Hepatocyte (in vitro differentiated cells): ENCODE results near the gene UXT. TPM values are rescaled to one million over a fixed set of nuclear protein-coding genes. Genes with fewer than 3 reads are reported as not detected.
"Not testable (repeated sequence)": the region's sequence is repeated elsewhere in the genome, so short reads cannot be mapped to it uniquely, and the experiment has no call there.

Experiments used
- DNase-seq: peaks from one replicate; pipeline ENCODE4 v3.0.0-alpha.2; 2016; ENCODE audit warnings: low spot score
- H2AFZ ChIP-seq: fragments of 200-600 bp; sonication (generic); 2 replicates; pipeline ENCODE4 v1.6.0; 2016; ENCODE audit warnings: antibody characterized with exemption, mild to moderate bottlenecking
- H3K27ac ChIP-seq: fragments of 200-600 bp; sonication (generic); 2 replicates; pipeline ENCODE4 v1.5.1; 2016; ENCODE audit warnings: mild to moderate bottlenecking
- H3K27me3 ChIP-seq: fragments of 200-600 bp; sonication (generic); 2 replicates; pipeline ENCODE4 v1.6.1; 2016
- H3K36me3 ChIP-seq: fragments of 200-600 bp; sonication (generic); replicated peaks from 2 replicates; pipeline ENCODE4 v1.5.1; 2016; ENCODE audit warnings: low read depth; ENCODE audit not compliant: insufficient read depth
- H3K4me1 ChIP-seq: fragments of 200-600 bp; sonication (generic); 2 replicates; pipeline ENCODE4 v1.5.1; 2016; ENCODE audit warnings: mild to moderate bottlenecking, moderate library complexity; ENCODE audit not compliant: insufficient read depth
- H3K4me2 ChIP-seq: fragments of 200-600 bp; sonication (generic); 2 replicates; pipeline ENCODE4 v1.6.0; 2016
- H3K4me3 ChIP-seq: fragments of 200-600 bp; sonication (generic); 2 replicates; pipeline ENCODE4 v1.5.1; 2016; ENCODE audit warnings: mild to moderate bottlenecking
- H3K79me2 ChIP-seq: fragments of 200-600 bp; sonication (generic); 2 replicates; pipeline ENCODE4 v1.6.0; 2017; ENCODE audit warnings: mild to moderate bottlenecking
- H3K9me2 ChIP-seq: fragments of 200-600 bp; sonication (generic); replicated peaks from 2 replicates; pipeline ENCODE4 v1.6.0; 2017; ENCODE audit warnings: mild to moderate bottlenecking; ENCODE audit not compliant: insufficient read depth
- H3K9me3 ChIP-seq: fragments of 200-600 bp; sonication (generic); 2 replicates; pipeline ENCODE4 v1.5.1; 2016; ENCODE audit warnings: low read depth, mild to moderate bottlenecking
- H4K20me1 ChIP-seq: fragments of 200-600 bp; sonication (generic); 2 replicates; pipeline ENCODE4 v1.6.0; 2016; ENCODE audit warnings: mild to moderate bottlenecking; ENCODE audit not compliant: insufficient read depth, poor library complexity, severe bottlenecking
- EZH2 ChIP-seq: fragments of 200-600 bp; sonication (generic); IDR thresholded peaks from 2 replicates; pipeline ENCODE4 v1.6.1; 2016; ENCODE audit warnings: antibody characterized with exemption, mild to moderate bottlenecking, borderline replicate concordance
- EZH2phosphoT487 ChIP-seq: fragments of 200-600 bp; sonication (generic); IDR thresholded peaks from one replicate; pipeline ENCODE4 v1.6.1; 2018; ENCODE audit warnings: antibody characterized with exemption, mild to moderate bottlenecking, low read depth, moderate library complexity; ENCODE audit not compliant: unreplicated experiment, severe bottlenecking
- WGBS: methylation state at CpG from one replicate; pipeline ENCODE4 v1.1.6; 2016; ENCODE audit warnings: low lambda C conversion rate; ENCODE audit errors: missing lambda C conversion rate; 5-methylcytosine and 5-hydroxymethylcytosine counted together
- polyA plus RNA-seq: library from polyadenylated mRNA; unstranded; fragments of >200 nt; fragmentation: Nextera tagmentation; extraction: Ambion mirVana; gene quantifications from 2 replicates; pipeline ENCODE4 v1.2.1, GENCODE V29; 2016
- total RNA-seq: library from RNA; depleted of rRNA; stranded (reverse); fragments of >200 nt; gene quantifications from 2 replicates; pipeline ENCODE4 v1.2.3, GENCODE V29; 2014
- TF ChIP-seq, protein P1 (sequence below): fragments of 200-600 bp; sonication (generic); IDR thresholded peaks from 2 replicates; pipeline ENCODE4 v1.5.1; 2016; ENCODE audit warnings: antibody characterized with exemption, mild to moderate bottlenecking; ENCODE audit not compliant: poor library complexity

The UXT gene
- total and polyA plus RNA-seq, 2 experiments from 2014 or later = 96.1 to 141 TPM

DNA sequence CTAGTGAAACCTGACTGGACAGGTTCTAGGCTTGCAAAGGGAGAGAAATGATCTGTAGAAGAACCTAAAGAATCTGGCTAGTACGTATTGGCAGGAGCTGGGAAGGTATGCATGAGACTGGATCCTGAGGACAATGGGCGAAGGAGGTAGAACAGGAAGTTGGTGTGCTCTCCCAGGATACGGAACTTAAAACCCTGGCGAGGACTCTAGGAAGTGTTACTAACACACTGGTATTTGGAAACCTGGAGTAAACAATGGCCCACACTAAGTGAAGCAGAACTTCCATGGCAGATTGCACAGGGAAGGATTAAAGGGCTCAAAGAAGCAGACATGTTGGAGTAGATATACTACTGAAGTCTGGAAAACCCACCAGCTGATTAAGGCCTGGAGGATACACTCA, 48.5 kb downstream of the UXT start:
- Histone ChIP-seq H3K36me3 (no peaks in the 10 kb centered on the region), H3K4me1 (no peaks in the 10 kb centered on the region), H3K27ac (no peak overlapping the region), H4K20me1 (no peaks in the 10 kb centered on the region), H3K4me2 (no peak overlapping the region), H3K79me2 (no peaks in the 10 kb centered on the region), H3K9me2 (no peaks in the 10 kb centered on the region), H2AFZ (no peak overlapping the region), H3K27me3 (no peaks in the 10 kb centered on the region), H3K4me3 (no peak overlapping the region), H3K9me3 (no peaks in the 10 kb centered on the region)
- TF ChIP-seq EZH2phosphoT487 = no peak
- TF ChIP-seq, protein P1, sequence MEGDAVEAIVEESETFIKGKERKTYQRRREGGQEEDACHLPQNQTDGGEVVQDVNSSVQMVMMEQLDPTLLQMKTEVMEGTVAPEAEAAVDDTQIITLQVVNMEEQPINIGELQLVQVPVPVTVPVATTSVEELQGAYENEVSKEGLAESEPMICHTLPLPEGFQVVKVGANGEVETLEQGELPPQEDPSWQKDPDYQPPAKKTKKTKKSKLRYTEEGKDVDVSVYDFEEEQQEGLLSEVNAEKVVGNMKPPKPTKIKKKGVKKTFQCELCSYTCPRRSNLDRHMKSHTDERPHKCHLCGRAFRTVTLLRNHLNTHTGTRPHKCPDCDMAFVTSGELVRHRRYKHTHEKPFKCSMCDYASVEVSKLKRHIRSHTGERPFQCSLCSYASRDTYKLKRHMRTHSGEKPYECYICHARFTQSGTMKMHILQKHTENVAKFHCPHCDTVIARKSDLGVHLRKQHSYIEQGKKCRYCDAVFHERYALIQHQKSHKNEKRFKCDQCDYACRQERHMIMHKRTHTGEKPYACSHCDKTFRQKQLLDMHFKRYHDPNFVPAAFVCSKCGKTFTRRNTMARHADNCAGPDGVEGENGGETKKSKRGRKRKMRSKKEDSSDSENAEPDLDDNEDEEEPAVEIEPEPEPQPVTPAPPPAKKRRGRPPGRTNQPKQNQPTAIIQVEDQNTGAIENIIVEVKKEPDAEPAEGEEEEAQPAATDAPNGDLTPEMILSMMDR = no peak
- no peak for TF ChIP-seq EZH2
- 82% methylated on average over 4 of the region's 4 CpGs for WGBS
- DNase-seq = no peak

DNA sequence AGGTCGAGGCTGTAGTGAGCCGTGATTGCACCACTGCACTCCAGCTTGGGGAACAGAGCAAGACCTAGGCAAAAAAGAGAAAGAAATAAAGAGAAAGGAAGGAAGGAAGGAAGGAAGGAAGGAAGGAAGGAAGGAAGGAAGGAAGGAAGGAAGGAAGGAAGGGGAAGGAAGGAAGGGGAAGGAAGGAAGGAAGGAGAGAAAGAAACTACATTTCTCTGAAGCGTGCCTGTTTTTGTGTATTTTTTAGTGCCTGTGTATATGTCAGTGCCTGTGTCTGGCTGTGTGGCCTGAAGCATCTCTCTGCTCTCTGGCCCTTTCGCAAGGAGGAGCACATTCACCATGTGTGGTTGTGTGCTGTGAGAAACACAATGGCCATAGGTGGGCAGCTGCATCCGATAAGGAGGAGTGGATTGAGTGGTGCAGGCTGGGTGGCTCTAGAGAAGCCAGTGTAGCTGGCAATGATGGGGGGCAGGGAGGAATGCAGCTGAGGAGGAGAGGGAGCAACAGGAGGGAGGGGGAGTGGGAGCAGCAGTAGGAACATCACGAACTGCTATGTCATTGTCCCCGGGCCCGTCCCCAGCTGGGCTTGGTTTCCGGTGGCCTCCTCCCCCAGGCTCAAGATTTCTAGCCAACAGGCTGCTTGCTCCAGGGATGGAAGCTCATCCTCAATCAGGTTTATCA, 50.7 kb downstream of the UXT start:
- no peak overlapping the region for H3K4me3 ChIP-seq
- no peaks in the 10 kb centered on the region for H3K4me1 ChIP-seq
- WGBS = 59% methylated on average over 9 of the region's 9 CpGs
- H4K20me1 ChIP-seq = no peaks in the 10 kb centered on the region
- H3K79me2 ChIP-seq = no peaks in the 10 kb centered on the region
- no peak overlapping the region for H3K4me2 ChIP-seq
- H3K36me3 ChIP-seq = no peaks in the 10 kb centered on the region
- no peak overlapping the region for H3K27ac ChIP-seq
- no peak for DNase-seq
- H3K9me2 ChIP-seq = no peaks in the 10 kb centered on the region
- TF ChIP-seq, protein P1 = no peak
- TF ChIP-seq EZH2phosphoT487 = no peak
- TF ChIP-seq EZH2 = no peak
- no peak overlapping the region for H2AFZ ChIP-seq
- H3K27me3 ChIP-seq = no peaks in the 10 kb centered on the region
- H3K9me3 ChIP-seq = no peaks in the 10 kb centered on the region

DNA sequence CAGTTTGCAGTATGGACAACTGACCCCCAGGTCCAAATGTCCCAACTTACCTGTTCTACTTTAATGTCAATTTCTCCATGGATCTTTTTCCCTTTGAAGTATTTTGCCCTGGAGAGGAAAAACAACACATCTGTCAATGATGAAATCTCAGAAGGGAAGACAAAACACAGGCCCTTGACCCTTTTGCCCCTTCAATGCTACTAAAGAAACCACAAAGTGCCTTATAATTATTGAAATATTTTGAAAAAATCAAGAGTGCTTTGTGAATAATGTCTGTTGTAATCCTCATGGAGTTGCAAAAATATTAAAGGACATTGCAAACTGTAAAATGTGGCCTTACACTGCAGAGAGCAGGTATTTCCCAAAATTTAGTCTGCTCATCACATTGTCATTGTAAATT, 51.9 kb downstream of the UXT start:
- no peak for DNase-seq
- Histone ChIP-seq H3K36me3 (no peaks in the 10 kb centered on the region), H2AFZ (no peak overlapping the region), H3K4me3 (no peak overlapping the region), H3K9me2 (no peaks in the 10 kb centered on the region), H3K79me2 (no peaks in the 10 kb centered on the region), H3K4me2 (no peak overlapping the region), H4K20me1 (no peaks in the 10 kb centered on the region), H3K27me3 (no peaks in the 10 kb centered on the region), H3K27ac (no peak overlapping the region), H3K9me3 (no peaks in the 10 kb centered on the region), H3K4me1 (no peaks in the 10 kb centered on the region)
- TF ChIP-seq EZH2phosphoT487 (no peak), EZH2 (no peak)
- TF ChIP-seq, protein P1 = no peak

DNA sequence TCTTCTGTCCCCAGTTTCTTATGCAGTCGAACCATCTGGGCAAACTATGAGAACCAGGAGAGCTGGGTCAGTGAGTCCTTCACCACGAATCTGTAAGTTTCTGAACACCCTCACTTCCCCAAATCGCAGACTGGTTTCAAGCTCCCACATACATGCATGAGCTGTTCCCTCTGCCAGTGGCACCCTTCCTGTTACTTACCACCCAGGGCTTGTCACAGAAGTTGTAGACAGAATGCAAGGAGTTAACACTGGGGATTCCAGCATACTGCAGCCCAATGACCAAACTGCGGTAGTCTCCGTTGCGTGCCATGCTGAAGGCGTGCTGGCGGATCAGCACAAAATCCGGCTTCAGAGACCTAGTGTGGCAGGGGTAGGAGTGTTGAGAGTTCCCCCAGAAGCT, 54.0 kb downstream of the UXT start:
- H3K79me2 ChIP-seq = no peaks in the 10 kb centered on the region
- H4K20me1 ChIP-seq = no peaks in the 10 kb centered on the region
- no peaks in the 10 kb centered on the region for H3K9me2 ChIP-seq
- DNase-seq = no peak
- H3K4me1 ChIP-seq = no peaks in the 10 kb centered on the region
- H3K27ac ChIP-seq = no peak overlapping the region
- H3K4me3 ChIP-seq = no peak overlapping the region
- H3K4me2 ChIP-seq = no peak overlapping the region
- H3K27me3 ChIP-seq = no peaks in the 10 kb centered on the region
- no peak overlapping the region for H2AFZ ChIP-seq
- no peaks in the 10 kb centered on the region for H3K36me3 ChIP-seq
- no peaks in the 10 kb centered on the region for H3K9me3 ChIP-seq
- no peak for TF ChIP-seq EZH2
- no peak for TF ChIP-seq EZH2phosphoT487
- TF ChIP-seq, protein P1 = no peak
- WGBS = 67% methylated on average over 9 of the region's 9 CpGs

DNA sequence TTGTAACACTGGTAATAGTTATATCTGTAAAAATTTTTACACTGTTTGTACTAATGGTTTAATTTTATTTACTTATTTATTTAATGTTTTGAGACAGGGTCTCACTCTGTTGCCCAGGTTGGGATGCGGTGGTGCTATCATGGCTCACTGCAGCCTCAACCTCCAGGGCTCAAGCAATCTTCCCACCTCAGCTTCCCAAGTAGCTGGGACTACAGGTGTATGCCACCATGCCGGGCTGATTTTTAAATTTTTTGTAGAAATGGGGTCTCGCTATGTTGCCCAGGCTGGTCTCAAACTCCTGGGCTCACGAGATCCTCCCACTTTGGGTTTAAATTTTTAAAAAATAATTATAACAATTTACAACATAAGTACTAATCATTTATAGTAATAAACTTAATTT, 55.9 kb downstream of the UXT start:
- H3K4me1 ChIP-seq, H3K36me3 ChIP-seq, H3K9me3 ChIP-seq, H2AFZ ChIP-seq, H3K9me2 ChIP-seq, H4K20me1 ChIP-seq, DNase-seq, H3K79me2 ChIP-seq, H3K27ac ChIP-seq, H3K4me3 ChIP-seq, H3K4me2 ChIP-seq, H3K27me3 ChIP-seq: not testable (repeated sequence)
- WGBS = 86% methylated on average over 4 of the region's 4 CpGs
